K562 (cell line): ENCODE results near the gene SMCO4. TPM values are rescaled to one million over a fixed set of nuclear protein-coding genes. Genes with fewer than 3 reads are reported as not detected.

Experiments
- ARID4B ChIP-seq: sonication (generic); formaldehyde crosslinking; IDR thresholded peaks from 2 replicates; pipeline ENCODE4 v1.8.0; 2022; ENCODE audit warnings: mild to moderate bottlenecking, missing genetic modification reagents
- BCOR ChIP-seq: fragments of 450-650 bp; IDR thresholded peaks from 2 replicates; pipeline ENCODE4 v1.6.1; 2016
- CHD1 ChIP-seq: fragments of 200-600 bp; sonication (generic); IDR thresholded peaks from one replicate; pipeline ENCODE4 v1.6.1; 2012; ENCODE audit warnings: mild to moderate bottlenecking, moderate library complexity, low read length, inconsistent platforms
- DIDO1 ChIP-seq: fragments of 450-650 bp; IDR thresholded peaks from 2 replicates; pipeline ENCODE4 v1.6.1; 2016; ENCODE audit warnings: low read depth, missing biosample characterization, missing genetic modification characterization
- KDM5B ChIP-seq: fragments of 200-600 bp; sonication (generic); IDR thresholded peaks from 2 replicates; pipeline ENCODE4 v1.6.1; 2012; ENCODE audit warnings: low read depth, mild to moderate bottlenecking, moderate library complexity, low read length, control low read depth, inconsistent platforms; ENCODE audit not compliant: insufficient replicate concordance
- MXD1 ChIP-seq: fragments of 250-450 bp; sonication (Bioruptor Pico); IDR thresholded peaks from 2 replicates; pipeline ENCODE4 v1.8.0; 2021; ENCODE audit warnings: borderline replicate concordance, mild to moderate bottlenecking, moderate library complexity; ENCODE audit not compliant: poor library complexity, severe bottlenecking
- NONO ChIP-seq, 2 experiments: fragments of 200-400 bp in 1 of 2; fragments of 450-650 bp in 1 of 2; formaldehyde crosslinking in 1 of 2; IDR thresholded peaks; 2 replicates each; pipeline ENCODE4 v1.6.1; 2017; ENCODE audit warnings: low read depth in 2 of 2, mild to moderate bottlenecking in 2 of 2, moderate library complexity in 2 of 2, low read length in 1 of 2
- RAD51 ChIP-seq: fragments of 450-650 bp; IDR thresholded peaks from 2 replicates; pipeline ENCODE4 v1.7.1; 2016; ENCODE audit warnings: low read depth, mild to moderate bottlenecking, borderline replicate concordance
- STAG1 ChIP-seq: sonication (generic); formaldehyde crosslinking; IDR thresholded peaks from 2 replicates; pipeline ENCODE4 v1.5.0; 2020; ENCODE audit warnings: missing genetic modification reagents, borderline replicate concordance
- ZFX ChIP-seq: sonication (generic); formaldehyde crosslinking; IDR thresholded peaks from 2 replicates; pipeline ENCODE4 v1.8.0; 2022; ENCODE audit warnings: mild to moderate bottlenecking, missing genetic modification reagents, moderate library complexity
- ZNF717 ChIP-seq: fragments of 250-450 bp; sonication (Bioruptor Pico); IDR thresholded peaks from 2 replicates; pipeline ENCODE4 v1.5.0; 2021
- polyA plus RNA-seq, 8 experiments: library from polyadenylated mRNA; depleted of rRNA in 4 of 8; stranded (reverse) in 5 of 8; unstranded in 3 of 8; fragments of >200 nt; fragmentation: Nextera tagmentation in 2 of 8; fragmentation: Illumina TruSeq in 1 of 8; extraction: Ambion mirVana in 2 of 8; extraction: Trizol in 1 of 8; gene quantifications; 2 replicates each; pipeline versions ENCODE4 v1.2.1 to v1.2.3, GENCODE V29; 2011 to 2014; ENCODE audit warnings: inconsistent platforms in 1 of 8, missing spikeins in 1 of 8
- total RNA-seq, 7 experiments: library from RNA; depleted of rRNA in 6 of 7; stranded (reverse); fragments of >200 nt in 6 of 7; fragmentation: Illumina TruSeq in 2 of 7; extraction: Trizol in 2 of 7; gene quantifications; 2 replicates each; pipeline versions ENCODE4 v1.2.1 to v1.2.3, GENCODE V29; 2011 to 2021; ENCODE audit warnings: low replicate concordance in 1 of 7
- TF ChIP-seq, protein P1 (sequence below): fragments of 450-650 bp; IDR thresholded peaks from 2 replicates; pipeline ENCODE4 v1.6.1; 2016; ENCODE audit warnings: low read depth

Gene SMCO4
- total and polyA plus RNA-seq, 9 of the 15 experiments (the other 6 are each of a cell fraction or from before 2014, with no cell fraction given): 1.8 to 27.8 (median 15.3) TPM

- TF ChIP-seq ARID4B (CRISPR knock-in tag): peak; percentile 33; the same call in 1 of the 2 replicates
- peak; percentile 11 for TF ChIP-seq KDM5B
- TF ChIP-seq CHD1: no peak
- TF ChIP-seq, protein P1, sequence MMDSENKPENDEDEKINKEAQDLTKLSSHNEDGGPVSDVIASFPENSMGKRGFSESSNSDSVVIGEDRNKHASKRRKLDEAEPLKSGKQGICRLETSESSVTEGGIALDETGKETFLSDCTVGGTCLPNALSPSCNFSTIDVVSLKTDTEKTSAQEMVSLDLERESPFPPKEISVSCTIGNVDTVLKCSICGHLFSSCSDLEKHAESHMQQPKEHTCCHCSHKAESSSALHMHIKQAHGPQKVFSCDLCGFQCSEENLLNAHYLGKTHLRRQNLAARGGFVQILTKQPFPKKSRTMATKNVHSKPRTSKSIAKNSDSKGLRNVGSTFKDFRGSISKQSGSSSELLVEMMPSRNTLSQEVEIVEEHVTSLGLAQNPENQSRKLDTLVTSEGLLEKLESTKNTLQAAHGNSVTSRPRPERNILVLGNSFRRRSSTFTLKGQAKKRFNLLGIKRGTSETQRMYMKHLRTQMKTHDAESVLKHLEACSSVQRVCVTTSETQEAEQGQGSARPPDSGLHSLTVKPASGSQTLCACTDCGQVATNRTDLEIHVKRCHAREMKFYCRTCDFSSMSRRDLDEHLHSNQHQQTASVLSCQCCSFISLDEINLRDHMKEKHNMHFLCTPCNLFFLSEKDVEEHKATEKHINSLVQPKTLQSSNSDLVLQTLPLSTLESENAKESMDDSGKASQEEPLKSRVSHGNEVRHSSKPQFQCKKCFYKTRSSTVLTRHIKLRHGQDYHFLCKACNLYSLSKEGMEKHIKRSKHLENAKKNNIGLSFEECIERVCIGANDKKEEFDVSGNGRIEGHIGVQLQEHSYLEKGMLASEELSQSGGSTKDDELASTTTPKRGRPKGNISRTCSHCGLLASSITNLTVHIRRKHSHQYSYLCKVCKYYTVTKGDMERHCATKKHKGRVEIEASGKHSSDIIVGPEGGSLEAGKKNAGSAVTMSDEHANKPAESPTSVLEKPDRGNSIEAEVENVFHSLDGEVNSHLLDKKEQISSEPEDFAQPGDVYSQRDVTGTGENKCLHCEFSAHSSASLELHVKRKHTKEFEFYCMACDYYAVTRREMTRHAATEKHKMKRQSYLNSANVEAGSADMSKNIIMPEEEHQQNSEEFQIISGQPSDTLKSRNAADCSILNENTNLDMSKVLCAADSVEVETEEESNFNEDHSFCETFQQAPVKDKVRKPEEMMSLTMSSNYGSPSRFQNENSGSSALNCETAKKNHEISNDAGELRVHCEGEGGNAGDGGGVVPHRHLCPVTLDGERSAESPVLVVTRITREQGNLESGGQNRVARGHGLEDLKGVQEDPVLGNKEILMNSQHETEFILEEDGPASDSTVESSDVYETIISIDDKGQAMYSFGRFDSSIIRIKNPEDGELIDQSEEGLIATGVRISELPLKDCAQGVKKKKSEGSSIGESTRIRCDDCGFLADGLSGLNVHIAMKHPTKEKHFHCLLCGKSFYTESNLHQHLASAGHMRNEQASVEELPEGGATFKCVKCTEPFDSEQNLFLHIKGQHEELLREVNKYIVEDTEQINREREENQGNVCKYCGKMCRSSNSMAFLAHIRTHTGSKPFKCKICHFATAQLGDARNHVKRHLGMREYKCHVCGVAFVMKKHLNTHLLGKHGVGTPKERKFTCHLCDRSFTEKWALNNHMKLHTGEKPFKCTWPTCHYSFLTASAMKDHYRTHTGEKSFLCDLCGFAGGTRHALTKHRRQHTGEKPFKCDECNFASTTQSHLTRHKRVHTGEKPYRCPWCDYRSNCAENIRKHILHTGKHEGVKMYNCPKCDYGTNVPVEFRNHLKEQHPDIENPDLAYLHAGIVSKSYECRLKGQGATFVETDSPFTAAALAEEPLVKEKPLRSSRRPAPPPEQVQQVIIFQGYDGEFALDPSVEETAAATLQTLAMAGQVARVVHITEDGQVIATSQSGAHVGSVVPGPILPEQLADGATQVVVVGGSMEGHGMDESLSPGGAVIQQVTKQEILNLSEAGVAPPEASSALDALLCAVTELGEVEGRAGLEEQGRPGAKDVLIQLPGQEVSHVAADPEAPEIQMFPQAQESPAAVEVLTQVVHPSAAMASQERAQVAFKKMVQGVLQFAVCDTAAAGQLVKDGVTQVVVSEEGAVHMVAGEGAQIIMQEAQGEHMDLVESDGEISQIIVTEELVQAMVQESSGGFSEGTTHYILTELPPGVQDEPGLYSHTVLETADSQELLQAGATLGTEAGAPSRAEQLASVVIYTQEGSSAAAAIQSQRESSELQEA: no peak
- no peak for TF ChIP-seq STAG1 (CRISPR knock-in tag)
- no peak for TF ChIP-seq DIDO1 (tag)
- no peak for TF ChIP-seq MXD1 (CRISPR knock-in tag)
- TF ChIP-seq ZFX: peak; percentile 64
- TF ChIP-seq NONO (IDR thresholded peaks at IDR 0.05; ENCODE audit: low read depth in 2 of 2, low read length in 1 of 2): 0 out of 4 replicates have a peak, but pooled peaks of 1 of the 2 experiments have one; percentile 22
- no peak for TF ChIP-seq RAD51
- no peak for TF ChIP-seq ZNF717 (CRISPR knock-in tag)
- TF ChIP-seq BCOR: no peak
Observed at GRCh38 chr11:93542811-93543229, 371 bp downstream of the SMCO4 start (continued).
